GM12878 (cell line): Measurements from ENCODE around the gene KIFBP. TPM values are rescaled to one million over a fixed set of nuclear protein-coding genes. Genes with fewer than 3 reads are reported as not detected.

Source experiments
- CREB1 ChIP-seq: IDR thresholded peaks from 2 replicates; pipeline ENCODE4 v1.6.1; 2012; ENCODE audit warnings: low read depth, mild to moderate bottlenecking, inconsistent platforms
- E2F4 ChIP-seq: IDR thresholded peaks from 2 replicates; pipeline ENCODE4 v1.6.1; 2012; ENCODE audit warnings: low read depth, low read length, improper control_type of control experiment
- ELK1 ChIP-seq: IDR thresholded peaks from 2 replicates; pipeline ENCODE4 v1.6.1; 2012; ENCODE audit warnings: low read depth, low read length, improper control_type of control experiment
- IRF5 ChIP-seq: fragments of 450-650 bp; IDR thresholded peaks from 2 replicates; pipeline ENCODE4 v1.6.1; 2017; ENCODE audit warnings: borderline replicate concordance
- POLR2AphosphoS5 ChIP-seq: IDR thresholded peaks from 2 replicates; pipeline ENCODE4 v1.6.1; 2011; ENCODE audit warnings: mild to moderate bottlenecking, low read length, inconsistent platforms
- POU2F2 ChIP-seq: IDR thresholded peaks from 3 replicates; pipeline ENCODE4 v1.6.1; 2011; ENCODE audit warnings: low read depth, mild to moderate bottlenecking, low read length, borderline replicate concordance
- RB1 ChIP-seq: fragments of 450-650 bp; formaldehyde crosslinking; IDR thresholded peaks from 2 replicates; pipeline ENCODE4 v1.6.1; 2017; ENCODE audit warnings: mild to moderate bottlenecking, borderline replicate concordance
- REST ChIP-seq: IDR thresholded peaks from 2 replicates; pipeline ENCODE4 v1.6.1; 2012; ENCODE audit warnings: mild to moderate bottlenecking, low read depth, low read length
- SPI1 ChIP-seq: IDR thresholded peaks from 2 replicates; pipeline ENCODE4 v1.6.1; 2011; ENCODE audit warnings: low read depth, mild to moderate bottlenecking, low read length, moderate library complexity, borderline replicate concordance; ENCODE audit not compliant: insufficient read depth
- STAT1 ChIP-seq: fragments of 450-650 bp; conservative IDR thresholded peaks from 2 replicates; pipeline ENCODE4 v1.6.1; 2014; ENCODE audit warnings: antibody characterized with exemption, mild to moderate bottlenecking
- SUPT20H ChIP-seq: IDR thresholded peaks from 2 replicates; pipeline ENCODE4 v1.6.1; 2011; ENCODE audit warnings: low read depth, mild to moderate bottlenecking, low read length, moderate library complexity, borderline replicate concordance; ENCODE audit not compliant: control insufficient read depth
- ZBTB11 ChIP-seq: fragments of 450-650 bp; formaldehyde crosslinking; IDR thresholded peaks from 2 replicates; pipeline ENCODE4 v1.5.0; 2022; ENCODE audit warnings: mild to moderate bottlenecking, missing genetic modification characterization
- ZBTB40 ChIP-seq: fragments of 450-650 bp; IDR thresholded peaks from 2 replicates; pipeline ENCODE4 v1.6.1; 2016; ENCODE audit warnings: mild to moderate bottlenecking, moderate library complexity, borderline replicate concordance
- polyA plus RNA-seq, 11 experiments: library from polyadenylated mRNA; depleted of rRNA in 4 of 11; unstranded in 6 of 11; stranded (reverse) in 5 of 11; fragments of >200 nt; fragmentation: Nextera tagmentation in 4 of 11; fragmentation: Illumina TruSeq in 1 of 11; extraction: Ambion mirVana in 4 of 11; extraction: Trizol in 1 of 11; gene quantifications; 1 replicate in 1 of 11; 2 replicates in 10 of 11; pipeline versions ENCODE4 v1.2.1 to v1.2.3, GENCODE V29; 2011 to 2016; ENCODE audit warnings: inconsistent platforms in 2 of 11, missing spikeins in 2 of 11, low read depth in 1 of 11
- total RNA-seq, 4 experiments: library from RNA; depleted of rRNA in 3 of 4; stranded (reverse); fragments of >200 nt in 3 of 4; fragmentation: Illumina TruSeq in 1 of 4; extraction: Trizol in 1 of 4; gene quantifications; 2 replicates each; pipeline versions ENCODE4 v1.2.1 to v1.2.3, GENCODE V29; 2013 to 2021

Gene KIFBP
- total and polyA plus RNA-seq, 10 of the 15 experiments (the other 5 are each of a cell fraction or from before 2014, with no cell fraction given) = 8.6 to 29.5 (median 18.7) TPM

- TF ChIP-seq E2F4 = peak; percentile 87
- peak; percentile 96 for TF ChIP-seq POLR2AphosphoS5
- peak; percentile 97 for TF ChIP-seq ZBTB40
- no peak for TF ChIP-seq IRF5
- TF ChIP-seq REST = no peak
- TF ChIP-seq ZBTB11 (CRISPR knock-in tag) = peak; percentile 78
- peak; percentile 70 for TF ChIP-seq SPI1
- TF ChIP-seq RB1 = no peak
- TF ChIP-seq CREB1 = peak; percentile 94
- peak; percentile 82; the same call in 2 of the 3 replicates for TF ChIP-seq POU2F2
- peak; percentile 39; the same call in 1 of the 2 replicates for TF ChIP-seq ELK1
- TF ChIP-seq SUPT20H = no peak
- no peak for TF ChIP-seq STAT1
These were observed 32.6 kb upstream of the KIFBP start, which contains the start of gene DDX21 (continued) for GRCh38 chr10:68955832-68956532.
